ENCODE results near the gene KLHL12. TPM values are rescaled to one million over a fixed set of nuclear protein-coding genes. Genes with fewer than 3 reads are reported as not detected.

The KLHL12 gene
- total and polyA plus RNA-seq, 7 experiments from 2014 or later = 12.1 to 28.0 (median 18.3) TPM

- ATAC-seq (peak; percentile 94), DNase-seq (peak; percentile 93 to 97 (median 95))
- intact Hi-C loops (cut with micrococcal nuclease) = loop anchor here (1.0 to 10.0 kb wide), 12 partner anchors 26 to 731 kb away; partner anchors contain the start of genes ADIPOR1 (in 2 of the 2), KLHL12 (in 2 of the 2), PCAT6 (in 2 of the 2) and PPP1R12B (in 2 of the 2)
- Mint-ChIP-seq H3K27ac (peak within 1 kb of the TSS; percentile 88 to 99 (median 98)), H3K4me3 (peak within 1 kb of the TSS; percentile 85 to 100 (median 97)), H3K4me1 (peaks cover 13 to 37% (median 29%) of the 10 kb centered on the region in 7 donors), H3K36me3 (peaks cover 0 to 20% (median 7%) of the 10 kb centered on the region in 5 donors), H3K27me3 (no peaks in the 10 kb centered on the region), H3K9me3 (peaks cover 0 to 4% (median 0%) of the 10 kb centered on the region in 11 donors)
- H3K9me3 ChIP-seq (ENCODE audit: control insufficient read depth in 2 of 3, low read length in 3 of 3) = no peaks in the 10 kb centered on the region
- peaks cover 0 to 23% (median 5%) of the 10 kb centered on the region in 3 experiments for H3K36me3 ChIP-seq (ENCODE audit: control insufficient read depth in 2 of 3, insufficient read depth in 3 of 3, low read length in 3 of 3)
- no peaks in the 10 kb centered on the region for H3K27me3 ChIP-seq (ENCODE audit: control insufficient read depth in 2 of 2, insufficient read depth in 2 of 2, low read length in 2 of 2)
- H3K27ac ChIP-seq (ENCODE audit: low read depth, low read length) = peak within 1 kb of the TSS; percentile 86
- peaks cover 6 to 12% of the 10 kb centered on the region in 2 donors for H3K4me1 ChIP-seq (ENCODE audit: control insufficient read depth in 2 of 2, insufficient read depth in 2 of 2, low read length in 2 of 2)
- CTCF ChIA-PET = no interaction called here
- POLR2A ChIA-PET = interaction anchor here (0.5 to 1.8 kb wide), 8 partner anchors 9 to 136 kb away, joined by 3 to 9 read pairs (median 4); partner anchors contain the start of genes KLHL12, PCAT6 and TMEM183A
- peak within 1 kb of the TSS; percentile 90 for H3K4me3 ChIP-seq (ENCODE audit: low read length)
These were observed 38.3 kb downstream of the KLHL12 start, which contains the start of gene RABIF for GRCh38 chr1:202888531-202889360. Gene RABIF, minus strand, starts transcription at chr1:202889149. Its CDS starts 51 bp downstream, at chr1:202889098.

GRCh38 chr1:202888221-202888530 is 38.9 kb downstream of the KLHL12 start:
- H3K27ac Mint-ChIP-seq = peak overlapping the region; percentile 10 to 94 (median 88)
- H3K4me1 Mint-ChIP-seq = peaks cover 14 to 43% (median 34%) of the 10 kb centered on the region in 7 donors
- peak overlapping the region; percentile 85 to 99 (median 91) for H3K4me3 Mint-ChIP-seq
- no peaks in the 10 kb centered on the region for H3K27me3 ChIP-seq (ENCODE audit: control insufficient read depth in 2 of 2, insufficient read depth in 2 of 2, low read length in 2 of 2)
- ChIA-PET CTCF (no interaction called here), POLR2A (interaction anchor here (0.5 to 1.8 kb wide), 8 partner anchors 8 to 136 kb away, joined by 3 to 9 read pairs (median 4); partner anchors contain the start of genes KLHL12, PCAT6 and TMEM183A)
- H3K36me3 ChIP-seq (ENCODE audit: control insufficient read depth in 2 of 3, insufficient read depth in 3 of 3, low read length in 3 of 3) = peaks cover 0 to 17% (median 5%) of the 10 kb centered on the region in 3 experiments
- ATAC-seq (no peak), DNase-seq (no peak)
- intact Hi-C loops (cut with micrococcal nuclease) = loop anchor here (1.0 to 10.0 kb wide), 9 partner anchors 25 to 731 kb away; partner anchors contain the start of genes KLHL12 (in 1 of the 2), PCAT6 (in 1 of the 2), PPFIA4 (in 1 of the 2) and PPP1R12B (in 1 of the 2)
- H3K4me3 ChIP-seq (ENCODE audit: low read length) = peak overlapping the region; percentile 90
- peaks cover 0 to 15% (median 6%) of the 10 kb centered on the region in 5 donors for H3K36me3 Mint-ChIP-seq
- peaks cover 0 to 4% (median 0%) of the 10 kb centered on the region in 11 donors for H3K9me3 Mint-ChIP-seq
- peaks cover 6 to 12% of the 10 kb centered on the region in 2 donors for H3K4me1 ChIP-seq (ENCODE audit: control insufficient read depth in 2 of 2, insufficient read depth in 2 of 2, low read length in 2 of 2)
- no peaks in the 10 kb centered on the region for H3K9me3 ChIP-seq (ENCODE audit: control insufficient read depth in 2 of 3, low read length in 3 of 3)
- H3K27me3 Mint-ChIP-seq = no peaks in the 10 kb centered on the region
- peak overlapping the region; percentile 86 for H3K27ac ChIP-seq (ENCODE audit: low read depth, low read length)

GRCh38 chr1:202880961-202881460 is 46.0 kb downstream of the KLHL12 start:
- no peaks in the 10 kb centered on the region for H3K9me3 Mint-ChIP-seq
- H3K4me1 ChIP-seq (ENCODE audit: control insufficient read depth in 2 of 2, insufficient read depth in 2 of 2, low read length in 2 of 2) = no peaks in the 10 kb centered on the region
- H3K27ac Mint-ChIP-seq = peak overlapping the region in 1 of 9 donors; percentile 34
- H3K27me3 ChIP-seq (ENCODE audit: control insufficient read depth in 2 of 2, insufficient read depth in 2 of 2, low read length in 2 of 2) = no peaks in the 10 kb centered on the region
- CTCF ChIA-PET = no interaction called here
- H3K4me1 Mint-ChIP-seq = peaks cover 5 to 33% (median 18%) of the 10 kb centered on the region in 7 donors
- H3K27me3 Mint-ChIP-seq = no peaks in the 10 kb centered on the region
- H3K4me3 Mint-ChIP-seq = no peak overlapping the region
- no peak overlapping the region for H3K4me3 ChIP-seq (ENCODE audit: low read length)
- no peaks in the 10 kb centered on the region for H3K9me3 ChIP-seq (ENCODE audit: control insufficient read depth in 2 of 3, low read length in 3 of 3)
- intact Hi-C loops (cut with micrococcal nuclease) = loop anchor here in 1 of 2 donors (10.0 kb wide), 1 partner anchor 126 kb away; no protein-coding TSS in a partner anchor
- ATAC-seq (no peak), DNase-seq (no peak)
- H3K36me3 Mint-ChIP-seq = peaks cover 9 to 29% (median 15%) of the 10 kb centered on the region in 5 donors
- peaks cover 0 to 34% (median 5%) of the 10 kb centered on the region in 3 experiments for H3K36me3 ChIP-seq (ENCODE audit: control insufficient read depth in 2 of 3, insufficient read depth in 3 of 3, low read length in 3 of 3)
- POLR2A ChIA-PET = interaction anchor here (0.7 to 0.8 kb wide), 2 partner anchors 33 to 99 kb away, joined by 4 read pairs; no protein-coding TSS in a partner anchor
- no peak overlapping the region for H3K27ac ChIP-seq (ENCODE audit: low read depth, low read length)

GRCh38 chr1:202880062-202880461 is 47.0 kb downstream of the KLHL12 start:
- peak overlapping the region in 1 of 9 donors; percentile 63 for H3K27ac Mint-ChIP-seq

GRCh38 chr1:202879128-202879527 is 47.9 kb downstream of the KLHL12 start:
- ATAC-seq (no peak), DNase-seq (no peak)
- H3K27ac Mint-ChIP-seq = no peak overlapping the region
- ChIA-PET CTCF (interaction anchor here (0.6 kb wide), 1 partner anchor 118 kb away, joined by 3 read pairs; no protein-coding TSS in a partner anchor), POLR2A (interaction anchor here (1.4 kb wide), 1 partner anchor 10 kb away, joined by 4 read pairs; the partner anchor contains the start of gene RABIF)
- Histone ChIP-seq H3K4me1 (ENCODE audit: control insufficient read depth in 2 of 2, insufficient read depth in 2 of 2, low read length in 2 of 2) (no peaks in the 10 kb centered on the region), H3K4me3 (ENCODE audit: low read length) (no peak overlapping the region), H3K9me3 (ENCODE audit: control insufficient read depth in 2 of 3, low read length in 3 of 3) (no peaks in the 10 kb centered on the region), H3K27ac (ENCODE audit: low read depth, low read length) (no peak overlapping the region), H3K36me3 (ENCODE audit: control insufficient read depth in 2 of 3, insufficient read depth in 3 of 3, low read length in 3 of 3) (peaks cover 0 to 34% (median 5%) of the 10 kb centered on the region in 3 experiments), H3K27me3 (ENCODE audit: control insufficient read depth in 2 of 2, insufficient read depth in 2 of 2, low read length in 2 of 2) (no peaks in the 10 kb centered on the region)
- H3K4me3 Mint-ChIP-seq = no peak overlapping the region
- H3K4me1 Mint-ChIP-seq = peaks cover 5 to 20% (median 10%) of the 10 kb centered on the region in 7 donors
- H3K36me3 Mint-ChIP-seq = peaks cover 9 to 26% (median 15%) of the 10 kb centered on the region in 5 donors
- intact Hi-C loops (cut with micrococcal nuclease) = no loop called here
- no peaks in the 10 kb centered on the region for H3K27me3 Mint-ChIP-seq
- H3K9me3 Mint-ChIP-seq = no peaks in the 10 kb centered on the region

More at GRCh38 chr1:202880062-202880461, 47.0 kb downstream of the KLHL12 start:
- H3K27me3 Mint-ChIP-seq = no peaks in the 10 kb centered on the region
- CTCF ChIA-PET = interaction anchor here (0.6 kb wide), 1 partner anchor 117 kb away, joined by 3 read pairs; no protein-coding TSS in a partner anchor
- no peak for ATAC-seq
- peaks cover 0 to 34% (median 5%) of the 10 kb centered on the region in 3 experiments for H3K36me3 ChIP-seq (ENCODE audit: control insufficient read depth in 2 of 3, insufficient read depth in 3 of 3, low read length in 3 of 3)
- no peaks in the 10 kb centered on the region for H3K9me3 Mint-ChIP-seq
- H3K4me3 ChIP-seq (ENCODE audit: low read length) = no peak overlapping the region
- H3K4me1 ChIP-seq (ENCODE audit: control insufficient read depth in 2 of 2, insufficient read depth in 2 of 2, low read length in 2 of 2) = no peaks in the 10 kb centered on the region
- H3K4me3 Mint-ChIP-seq = no peak overlapping the region
- POLR2A ChIA-PET = interaction anchor here (0.6 to 1.4 kb wide), 3 partner anchors 9 to 798 kb away, joined by 3 to 4 read pairs (median 4); partner anchors contain the start of gene RABIF
- peaks cover 5 to 26% (median 12%) of the 10 kb centered on the region in 7 donors for H3K4me1 Mint-ChIP-seq
- intact Hi-C loops (cut with micrococcal nuclease) = loop anchor here in 1 of 2 donors (10.0 kb wide), 1 partner anchor 125 kb away; no protein-coding TSS in a partner anchor
- no peak overlapping the region for H3K27ac ChIP-seq (ENCODE audit: low read depth, low read length)
- peaks cover 9 to 29% (median 15%) of the 10 kb centered on the region in 5 donors for H3K36me3 Mint-ChIP-seq
- H3K27me3 ChIP-seq (ENCODE audit: control insufficient read depth in 2 of 2, insufficient read depth in 2 of 2, low read length in 2 of 2) = no peaks in the 10 kb centered on the region
- DNase-seq = no peak
- H3K9me3 ChIP-seq (ENCODE audit: control insufficient read depth in 2 of 3, low read length in 3 of 3) = no peaks in the 10 kb centered on the region

- peaks cover 0 to 2% (median 0%) of the 10 kb centered on the region in 3 experiments for H3K36me3 ChIP-seq (ENCODE audit: control insufficient read depth in 2 of 3, insufficient read depth in 3 of 3, low read length in 3 of 3)
- no peak for DNase-seq
- H3K9me3 Mint-ChIP-seq = no peaks in the 10 kb centered on the region
- H3K4me1 Mint-ChIP-seq = no peaks in the 10 kb centered on the region
- intact Hi-C loops (cut with micrococcal nuclease) = no loop called here
- H3K36me3 Mint-ChIP-seq = peaks cover 0 to 7% (median 0%) of the 10 kb centered on the region in 5 donors
- no peak for ATAC-seq
- peaks cover 0 to 7% (median 4%) of the 10 kb centered on the region in 5 donors for H3K27me3 Mint-ChIP-seq
- H3K4me3 Mint-ChIP-seq = no peak overlapping the region
- POLR2A ChIA-PET = no interaction called here
- no peaks in the 10 kb centered on the region for H3K9me3 ChIP-seq (ENCODE audit: control insufficient read depth in 2 of 3, low read length in 3 of 3)
- no peaks in the 10 kb centered on the region for H3K4me1 ChIP-seq (ENCODE audit: control insufficient read depth in 2 of 2, insufficient read depth in 2 of 2, low read length in 2 of 2)
- no peak overlapping the region for H3K4me3 ChIP-seq (ENCODE audit: low read length)
- H3K27ac ChIP-seq (ENCODE audit: low read depth, low read length) = no peak overlapping the region
- H3K27ac Mint-ChIP-seq = no peak overlapping the region
- CTCF ChIA-PET = no interaction called here
- no peaks in the 10 kb centered on the region for H3K27me3 ChIP-seq (ENCODE audit: control insufficient read depth in 2 of 2, insufficient read depth in 2 of 2, low read length in 2 of 2)
These were observed 54.0 kb downstream of the KLHL12 start for GRCh38 chr1:202873026-202873425.
